T-helper 1 cell treated with Interleukin-12 subunit alpha and Interleukin-12 subunit beta and Interleukin-4 antibody, amounts not matched to agents 30 ng/mL and 1 ng/mL, for 36 hours (primary cell): Measurements from ENCODE around the gene CRIP2. TPM values are rescaled to one million over a fixed set of nuclear protein-coding genes. Genes with fewer than 3 reads are reported as not detected.

Source experiments
- intact Hi-C: fragments of 100-400 bp; cut with micrococcal nuclease; formaldehyde crosslinking; loops from one replicate; pipeline ENCODE4 v1.15.1; 2024
- total RNA-seq: library from RNA; stranded (reverse); gene quantifications from 2 replicates; pipeline ENCODE4 v1.2.3, GENCODE V29; 2022

CRIP2 gene
- total RNA-seq, 1 donor from 2014 or later, result 0.71 TPM

DNA sequence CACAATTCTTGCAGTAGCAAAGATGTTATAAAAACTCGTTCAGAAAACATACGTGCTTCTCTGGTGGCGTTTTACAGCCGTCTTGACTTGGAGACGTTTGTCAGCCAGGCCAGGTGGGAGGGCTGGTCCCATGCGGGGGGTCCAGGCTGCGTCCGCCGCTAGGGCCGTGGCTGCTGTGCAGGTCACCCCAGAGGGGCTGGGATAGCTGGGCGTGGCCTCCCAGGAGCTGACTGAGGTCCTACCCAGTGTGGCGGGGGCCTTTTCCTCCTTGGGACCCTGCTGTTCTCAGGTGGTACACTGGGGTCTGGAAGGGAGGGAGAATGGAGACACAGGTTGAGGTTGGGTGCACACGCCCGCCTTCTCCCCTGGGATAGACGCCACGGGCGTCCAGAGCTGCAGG is 29.8 kb upstream of the CRIP2 start:
- intact Hi-C loops, result no loop called here

DNA sequence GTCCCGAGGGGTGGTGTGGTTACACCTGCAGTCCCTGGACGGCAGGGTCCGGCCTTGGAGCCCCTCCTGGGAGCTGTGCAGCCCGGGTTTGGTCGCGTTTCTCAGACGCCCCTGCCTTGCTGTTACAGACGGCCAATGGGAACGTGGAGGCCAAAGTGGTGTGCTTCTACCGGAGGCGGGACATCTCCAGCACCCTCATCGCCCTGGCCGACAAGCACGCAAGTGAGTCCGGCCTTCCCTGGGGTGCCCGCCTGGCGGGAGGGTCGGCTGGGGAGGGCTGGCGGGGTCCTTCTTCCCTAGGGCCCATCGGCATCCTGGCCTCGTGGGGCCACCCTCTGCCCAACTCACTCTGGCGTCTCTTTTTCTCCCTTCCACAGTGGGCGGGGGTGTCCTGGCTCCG is 29.3 kb upstream of the CRIP2 start:
- intact Hi-C loops, result no loop called here

DNA sequence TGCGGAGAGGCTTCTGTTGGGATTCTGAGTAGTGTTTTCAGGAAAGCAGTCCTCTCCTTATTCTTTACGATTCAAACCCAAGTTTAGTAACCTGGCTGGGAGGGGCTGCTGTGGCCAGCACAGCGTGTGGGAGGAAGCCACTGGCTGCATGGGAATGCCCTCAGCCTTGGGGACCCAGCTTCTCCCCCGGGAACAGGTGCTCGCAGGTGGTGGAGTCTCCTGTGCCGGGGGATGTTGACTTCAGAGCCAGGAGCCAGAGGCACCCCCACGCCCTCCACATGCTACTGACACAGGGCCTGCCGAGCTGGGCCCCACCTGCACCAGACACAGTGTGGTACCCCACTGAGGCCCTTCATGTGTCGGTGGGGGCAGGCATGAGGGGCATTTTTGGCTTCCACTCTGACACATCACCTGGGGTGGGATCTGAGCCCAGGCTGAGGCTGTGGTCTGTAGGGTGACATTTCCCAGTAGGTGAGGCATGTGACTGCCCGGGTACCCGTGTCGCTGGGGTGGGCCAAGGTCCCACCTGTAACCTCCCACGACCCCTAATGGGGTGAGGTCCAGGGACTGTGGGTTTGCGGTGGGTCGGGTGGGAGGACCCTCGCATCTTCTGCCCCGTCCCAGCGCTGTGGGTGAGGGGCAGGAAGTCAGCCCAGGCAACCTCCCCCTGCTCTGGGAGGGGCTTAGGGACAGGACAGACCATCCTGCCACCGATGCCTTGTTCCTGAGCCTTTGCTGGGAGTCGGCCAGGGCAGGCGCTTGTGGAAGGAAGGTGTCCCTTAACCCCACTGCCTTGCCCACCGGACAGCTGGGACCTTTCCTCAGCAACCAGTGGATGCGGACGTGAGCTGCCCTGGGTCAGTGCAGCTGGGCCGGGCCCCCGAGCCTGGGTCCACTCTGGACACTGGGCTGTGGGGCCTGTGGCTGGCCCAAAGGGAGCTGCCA is 28.4 kb upstream of the CRIP2 start:
- intact Hi-C loops, result no loop called here

DNA sequence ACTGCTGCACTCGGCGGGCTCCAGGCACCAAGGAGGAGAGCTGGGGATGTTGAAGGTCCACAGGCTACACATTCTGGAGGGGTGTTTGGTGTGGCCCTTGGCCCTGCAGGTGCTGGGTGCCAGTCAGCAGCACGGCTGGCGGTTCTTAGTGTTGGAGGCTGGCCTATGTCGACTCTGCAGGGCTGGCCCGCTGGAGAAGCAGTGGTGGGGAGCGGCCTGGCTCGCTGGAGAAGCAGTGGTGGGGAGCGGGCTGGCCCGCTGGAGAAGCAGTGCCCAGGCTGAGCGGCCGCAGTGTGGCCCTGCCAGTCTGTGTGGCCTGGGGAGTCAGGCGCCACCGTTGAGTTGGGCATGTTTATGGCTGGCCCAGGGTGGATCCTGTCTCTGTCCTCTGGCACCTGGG is 27.6 kb upstream of the CRIP2 start:
- intact Hi-C loops, result no loop called here

DNA sequence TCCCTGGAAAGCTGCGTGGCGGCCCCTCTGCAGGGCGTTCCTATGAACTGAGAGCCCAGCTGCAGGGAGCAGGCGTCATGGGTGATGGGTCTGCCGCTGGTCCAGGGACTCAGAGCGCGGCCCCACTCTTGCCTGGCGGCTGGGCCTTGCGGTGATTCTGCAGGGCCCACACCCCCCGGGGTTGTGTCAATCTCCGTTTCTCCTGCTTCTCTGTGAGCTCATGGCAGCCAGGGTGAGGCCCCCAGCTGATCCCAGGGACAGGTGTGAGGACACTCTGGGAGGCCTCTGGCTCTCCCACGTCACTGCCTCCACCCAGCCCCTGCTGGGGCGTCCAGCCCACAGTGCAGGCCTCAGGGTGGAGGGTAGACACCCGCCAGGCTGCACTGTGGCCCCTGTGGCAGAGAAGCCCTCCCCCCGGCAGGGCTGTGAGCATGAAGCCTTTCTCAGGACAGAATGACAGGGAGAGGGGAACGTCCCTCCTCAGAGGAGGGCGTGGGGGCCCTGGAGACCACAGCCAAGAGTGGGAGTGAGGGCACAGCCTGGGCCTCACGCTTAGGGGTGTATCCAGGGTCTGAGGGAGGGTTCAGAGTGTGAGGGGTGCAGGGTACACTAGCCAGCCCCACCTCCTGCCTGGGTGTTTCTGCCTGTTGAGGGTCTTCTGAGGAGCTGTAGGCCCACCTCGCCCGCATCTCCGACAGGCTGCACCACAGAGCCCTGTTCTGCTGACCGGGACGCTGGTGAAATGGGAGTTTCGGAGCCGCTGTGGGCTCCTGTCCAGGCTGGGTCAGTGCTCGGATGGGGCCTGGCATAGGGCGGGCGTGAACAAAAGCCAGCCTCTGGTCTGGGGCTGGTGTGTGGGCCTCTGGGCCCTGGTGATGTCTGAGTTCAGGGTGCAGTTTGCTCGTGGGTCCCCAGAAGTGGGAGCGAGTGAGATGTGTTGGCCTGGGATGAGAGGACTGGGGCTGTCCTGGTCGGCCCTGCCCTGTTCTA is 26.7 kb upstream of the CRIP2 start:
- intact Hi-C loops, result loop anchor here (1.0 kb wide), 4 partner anchors 29 to 81 kb away; partner anchors contain the start of gene MTA1

DNA sequence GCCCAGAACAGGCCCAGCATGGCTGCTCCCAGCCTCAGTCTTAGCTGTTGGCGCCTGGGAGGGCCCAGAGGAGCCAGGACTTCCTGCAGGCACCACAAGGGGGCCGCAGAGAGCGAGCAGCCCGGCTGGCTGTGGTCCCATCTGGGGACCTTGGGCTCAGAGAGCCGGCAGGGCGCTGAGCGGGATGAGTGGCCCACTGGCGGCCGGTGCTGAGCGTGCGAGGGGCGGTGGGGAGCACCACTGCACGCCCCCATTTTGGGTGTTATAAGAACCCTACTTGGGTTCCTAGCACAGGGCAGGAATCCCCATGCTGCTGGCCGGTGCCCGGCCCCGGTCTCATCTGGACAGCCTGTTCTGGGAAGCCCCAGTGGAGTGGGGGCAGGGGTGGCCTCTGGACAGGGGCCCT is 25.9 kb upstream of the CRIP2 start:
- intact Hi-C loops, result loop anchor here (1.0 kb wide), 4 partner anchors 29 to 81 kb away; partner anchors contain the start of gene MTA1

DNA sequence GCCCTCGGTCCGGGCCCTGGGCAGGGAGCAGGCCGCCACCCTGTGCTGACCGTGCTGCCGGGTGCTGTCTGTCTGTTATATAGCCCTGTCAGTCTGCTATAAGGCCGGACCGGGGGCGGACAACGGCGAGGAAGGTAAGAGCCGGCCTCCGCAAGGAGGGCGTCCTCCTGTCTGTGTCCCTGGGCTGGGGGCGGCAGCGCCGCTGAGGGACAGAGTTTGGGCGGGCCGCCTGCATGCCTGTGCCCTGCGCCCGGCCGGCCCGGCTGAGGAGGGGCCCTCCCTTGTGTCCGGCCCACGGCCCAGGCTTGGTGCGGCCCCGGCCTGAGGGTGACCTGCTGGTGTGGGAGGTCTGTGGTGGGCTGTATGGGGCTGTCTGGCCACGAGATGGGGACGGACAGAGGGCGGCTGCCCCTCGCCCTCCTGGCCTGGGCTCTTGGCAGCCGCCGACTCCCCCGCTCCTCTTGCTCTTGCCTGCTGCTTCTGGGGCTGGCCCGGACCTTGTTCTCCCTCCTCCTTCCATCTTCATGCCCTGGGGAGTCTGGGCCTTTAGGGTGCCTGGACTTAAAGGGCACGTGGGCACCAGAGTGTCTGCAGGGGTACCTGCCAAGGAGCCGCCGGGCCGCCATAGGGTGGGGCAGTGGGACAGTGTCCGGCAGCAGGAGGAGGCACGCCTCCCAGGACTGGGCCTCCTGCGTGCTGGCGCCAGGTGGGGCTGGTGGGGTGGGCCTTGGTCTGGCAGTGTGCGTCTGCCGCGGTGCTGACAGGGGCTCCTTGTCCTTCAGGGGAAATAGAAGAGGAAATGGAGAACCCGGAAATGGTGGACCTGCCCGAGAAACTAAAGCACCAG is 25.1 kb upstream of the CRIP2 start:
- intact Hi-C loops, result no loop called here

DNA sequence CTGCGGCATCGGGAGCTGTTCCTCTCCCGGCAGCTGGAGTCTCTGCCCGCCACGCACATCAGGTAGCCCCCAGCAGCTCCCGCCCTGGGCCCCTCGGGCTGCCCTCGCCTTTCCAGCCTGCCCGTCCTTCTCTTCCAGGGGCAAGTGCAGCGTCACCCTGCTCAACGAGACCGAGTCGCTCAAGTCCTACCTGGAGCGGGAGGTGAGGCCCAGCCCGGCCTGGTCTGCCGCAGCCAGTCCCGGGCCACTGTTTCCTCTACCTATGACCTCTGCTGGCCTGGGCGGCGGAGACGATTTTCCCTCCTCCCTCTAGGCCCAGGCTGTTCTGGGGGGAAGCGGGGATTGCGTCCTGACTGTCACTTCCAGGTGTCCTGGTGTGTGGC is 24.5 kb upstream of the CRIP2 start:
- intact Hi-C loops, result no loop called here

DNA sequence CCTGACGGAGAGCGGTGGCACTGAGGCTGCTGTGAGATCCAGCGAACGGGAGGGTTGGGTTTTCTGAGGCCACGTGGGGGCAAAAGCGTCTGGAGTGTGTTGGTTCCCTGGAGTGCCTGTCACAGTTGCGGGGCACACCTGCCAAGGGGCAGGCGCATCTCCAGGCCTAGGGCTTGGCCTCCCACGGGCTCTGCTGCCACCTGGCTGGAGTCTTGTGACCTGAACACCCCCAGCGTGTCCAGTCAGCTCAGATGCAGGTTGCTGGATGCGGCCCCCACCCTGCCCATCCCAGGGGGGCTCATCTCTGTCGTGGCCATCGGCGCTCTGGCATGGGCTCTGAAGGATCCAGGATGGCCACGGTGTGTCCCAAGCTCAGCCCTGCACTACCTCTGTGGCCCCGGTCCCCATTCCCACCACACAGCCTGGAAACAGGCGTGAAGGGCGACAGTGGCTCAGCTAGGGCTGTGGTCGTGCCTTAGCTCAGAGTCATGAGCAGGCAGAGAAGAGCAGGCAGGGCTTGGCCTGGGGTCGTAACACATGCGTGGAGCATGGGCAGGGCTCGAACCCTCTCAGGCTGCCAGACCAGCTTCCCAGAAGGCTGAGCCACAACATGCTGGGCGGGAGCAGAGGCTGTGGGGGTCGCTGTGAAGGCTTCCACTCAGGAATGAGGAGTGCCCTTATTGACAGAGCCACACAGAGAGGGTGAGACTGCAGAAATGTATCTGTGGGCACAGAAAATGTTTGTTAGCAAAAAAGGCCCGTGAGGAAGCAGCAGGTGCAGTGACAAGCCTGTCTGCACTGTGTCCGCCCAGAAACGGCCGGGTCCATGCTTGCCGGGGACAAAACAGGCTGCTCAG is 23.5 kb upstream of the CRIP2 start:
- intact Hi-C loops, result no loop called here

DNA sequence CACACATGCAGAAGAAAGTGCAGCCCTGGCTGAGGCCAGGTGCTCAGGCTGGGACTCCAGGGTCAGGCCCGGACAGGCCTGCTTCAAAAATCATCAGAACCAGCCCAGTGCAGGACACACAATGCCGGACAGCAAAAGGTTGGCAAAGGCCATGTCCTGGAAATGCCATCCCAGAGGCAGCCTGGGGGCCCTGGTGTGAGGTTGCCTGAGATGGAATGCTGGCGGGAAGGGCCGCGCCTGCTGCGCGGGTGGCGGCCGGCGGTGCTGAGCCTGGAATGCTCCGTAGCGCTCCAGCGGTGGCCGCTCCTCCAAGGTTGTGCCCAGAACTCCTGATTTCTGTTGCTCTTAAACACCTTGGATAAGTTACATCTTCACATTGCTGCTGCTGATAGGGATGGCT is 21.7 kb upstream of the CRIP2 start:
- intact Hi-C loops, result no loop called here

DNA sequence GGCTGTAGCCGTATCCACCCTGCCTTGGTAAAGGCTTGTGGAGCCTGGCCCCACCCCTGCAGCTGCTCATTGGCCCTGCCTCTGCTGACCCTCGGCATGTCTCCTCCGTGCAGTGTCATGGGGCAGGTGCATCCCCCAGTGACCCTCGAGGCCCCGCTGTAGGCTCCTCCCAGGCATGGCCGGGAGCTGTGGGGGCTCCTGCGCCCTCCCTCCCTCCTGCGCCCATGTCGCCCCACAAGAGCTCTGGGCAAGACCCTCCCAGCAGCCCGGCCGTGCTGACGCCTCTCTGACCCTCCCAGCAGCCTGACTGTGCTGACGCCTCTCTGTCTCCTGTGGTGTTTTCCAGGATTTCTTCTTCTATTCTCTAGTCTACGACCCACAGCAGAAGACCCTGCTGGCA is 20.8 kb upstream of the CRIP2 start:
- intact Hi-C loops, result no loop called here

DNA sequence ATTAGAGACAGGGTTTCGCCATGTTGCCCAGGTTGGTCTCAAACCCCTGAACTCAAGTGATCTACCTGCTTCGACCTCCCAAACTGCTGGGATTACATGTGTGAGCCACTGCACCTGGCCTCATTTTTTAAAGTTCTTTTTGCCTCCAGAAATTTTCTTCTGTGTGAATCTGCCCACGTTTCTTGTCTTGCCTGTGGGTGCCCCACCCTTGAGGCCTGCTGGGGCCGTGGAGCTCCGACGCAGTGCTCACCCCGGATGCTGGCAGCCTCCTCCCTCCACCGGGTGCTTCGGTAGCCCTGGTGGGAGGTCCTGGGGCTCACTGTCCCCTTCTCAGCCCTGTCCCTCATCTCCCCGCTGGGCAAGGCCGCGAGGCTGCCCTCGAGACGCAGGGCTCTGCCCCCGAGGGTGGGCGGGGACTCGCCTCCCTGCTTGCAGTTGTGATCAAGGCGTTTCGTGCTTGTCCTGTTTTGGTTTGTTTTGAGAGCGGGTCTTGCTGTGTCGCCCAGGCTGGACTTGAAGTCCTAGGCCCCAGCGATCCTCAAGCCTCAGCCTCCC is 19.5 kb upstream of the CRIP2 start:
- intact Hi-C loops, result no loop called here

DNA sequence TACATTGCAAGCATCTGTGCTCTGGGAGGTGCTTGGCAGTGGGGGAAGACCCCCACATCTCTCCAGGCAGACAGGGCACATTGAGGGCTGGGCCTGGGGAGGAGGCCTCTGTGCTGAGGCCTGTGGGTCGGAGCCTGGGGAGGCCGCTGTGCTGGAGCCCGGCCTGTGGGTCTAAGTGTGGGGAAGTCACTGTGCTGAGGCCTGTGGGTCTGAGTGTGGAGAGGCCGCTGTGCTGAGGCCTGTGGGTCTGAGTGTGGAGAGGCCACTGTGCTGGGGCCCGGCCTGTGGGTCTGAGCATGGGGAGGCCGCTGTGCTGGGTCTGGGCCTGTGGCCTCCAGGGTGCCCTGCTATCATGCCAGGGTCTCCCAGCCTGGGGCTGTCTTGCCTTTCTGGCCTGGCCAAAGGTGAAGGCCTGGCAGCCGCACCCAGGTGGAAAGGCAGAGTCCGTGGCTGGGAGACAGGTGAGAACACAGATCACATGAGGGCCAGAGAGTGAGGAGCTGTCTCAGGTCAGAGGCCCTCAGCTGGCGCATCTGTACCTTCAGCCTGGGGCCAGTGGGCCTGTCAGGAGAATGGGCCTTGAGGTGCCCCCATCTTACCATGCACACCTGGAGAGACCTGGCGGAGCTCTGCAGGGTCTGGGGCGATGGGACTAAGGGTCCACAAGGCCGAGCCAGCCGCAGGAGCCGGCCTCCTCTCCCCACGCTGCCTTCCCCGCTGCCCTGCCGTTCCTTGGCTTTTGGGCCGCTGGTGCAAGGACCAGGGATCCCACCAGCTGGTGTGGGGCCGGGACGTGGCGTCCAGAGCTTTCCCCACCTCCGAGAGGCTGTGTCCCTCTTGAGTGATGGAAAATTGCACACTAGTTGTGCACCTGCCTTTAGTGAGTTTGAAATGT is 18.6 kb upstream of the CRIP2 start:
- intact Hi-C loops, result no loop called here

DNA sequence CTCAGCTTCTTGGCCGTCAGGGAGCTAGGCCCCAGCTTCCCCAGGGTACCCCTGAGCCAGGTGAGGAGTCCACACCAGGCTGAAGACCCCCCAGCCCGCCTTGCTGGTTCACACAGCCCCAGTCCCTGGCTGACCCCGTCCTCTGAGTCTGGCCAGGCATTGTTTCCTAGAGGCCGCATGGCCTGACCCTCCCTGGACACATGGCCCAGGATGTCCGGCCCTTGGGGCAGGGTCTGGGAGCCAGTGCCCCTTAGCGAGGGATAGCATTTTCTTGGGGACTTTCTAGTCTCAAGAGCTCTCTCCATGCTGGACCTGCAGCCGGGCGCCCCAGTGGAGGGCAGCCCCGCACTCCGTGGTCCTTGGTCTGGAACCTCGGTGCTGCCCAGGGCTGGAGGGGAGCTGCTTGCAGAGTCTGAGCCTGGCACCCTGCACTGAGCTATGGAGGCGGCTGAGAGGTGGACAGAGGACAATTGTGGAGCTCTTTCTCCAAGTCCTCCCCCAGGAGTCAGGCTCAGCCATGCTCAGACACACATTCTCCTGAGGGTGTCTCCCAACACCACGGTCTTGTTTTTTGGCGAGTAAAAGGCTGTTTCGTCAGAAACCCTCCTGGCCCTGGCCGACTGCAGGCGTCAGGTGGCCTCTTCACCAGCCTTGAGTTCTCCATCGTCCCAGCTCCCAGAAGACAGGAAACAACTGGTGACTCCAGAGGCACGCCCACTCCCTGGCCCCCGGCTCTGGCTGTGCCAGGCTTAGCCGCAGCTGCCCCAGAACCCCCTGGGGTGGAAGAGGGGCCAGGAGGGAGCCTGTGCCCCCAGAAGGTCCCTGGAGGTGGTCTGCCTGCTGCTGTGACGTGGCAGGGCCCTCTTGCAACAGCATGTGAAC is 17.6 kb upstream of the CRIP2 start:
- intact Hi-C loops, result no loop called here

DNA sequence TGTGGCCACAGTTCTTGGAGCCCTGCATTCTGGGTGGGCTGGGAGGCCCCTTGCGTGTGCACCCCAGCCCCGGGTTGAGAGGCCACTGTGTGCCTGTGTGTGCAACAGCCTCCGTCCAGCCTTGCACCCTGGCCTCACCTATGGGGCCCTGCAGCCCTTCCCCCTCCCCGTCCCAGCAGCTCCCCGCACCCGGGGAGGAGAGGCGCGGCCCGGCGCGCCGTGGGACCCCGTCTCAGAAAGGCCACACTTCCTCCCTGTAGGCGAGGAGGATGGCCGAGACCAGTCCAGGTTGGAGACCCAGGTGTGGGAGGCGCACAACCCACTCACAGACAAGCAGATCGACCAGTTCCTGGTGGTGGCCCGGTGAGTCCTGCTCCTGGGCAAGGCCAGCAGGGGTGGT is 16.6 kb upstream of the CRIP2 start:
- intact Hi-C loops, result no loop called here

DNA sequence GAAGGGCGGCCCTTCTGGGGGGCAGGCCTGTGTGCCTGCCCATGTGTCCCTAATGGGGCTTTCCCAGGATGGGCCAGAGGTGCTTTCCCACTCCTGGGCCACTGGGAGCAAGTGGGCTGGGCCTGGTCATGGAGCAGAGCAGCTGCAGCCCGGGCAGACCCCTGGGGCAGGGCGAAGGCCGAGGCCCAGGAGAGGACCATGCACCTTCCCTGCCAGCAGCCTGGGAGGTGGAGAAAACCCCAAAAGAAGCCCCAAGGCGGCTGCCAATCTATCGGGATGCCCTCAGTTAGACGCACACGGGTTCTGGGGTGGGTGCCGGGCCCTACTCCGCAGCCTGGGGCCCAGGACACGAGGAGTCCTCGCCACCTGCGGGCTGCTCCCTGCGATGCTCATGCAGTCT is 16.1 kb upstream of the CRIP2 start:
- intact Hi-C loops, result no loop called here

DNA sequence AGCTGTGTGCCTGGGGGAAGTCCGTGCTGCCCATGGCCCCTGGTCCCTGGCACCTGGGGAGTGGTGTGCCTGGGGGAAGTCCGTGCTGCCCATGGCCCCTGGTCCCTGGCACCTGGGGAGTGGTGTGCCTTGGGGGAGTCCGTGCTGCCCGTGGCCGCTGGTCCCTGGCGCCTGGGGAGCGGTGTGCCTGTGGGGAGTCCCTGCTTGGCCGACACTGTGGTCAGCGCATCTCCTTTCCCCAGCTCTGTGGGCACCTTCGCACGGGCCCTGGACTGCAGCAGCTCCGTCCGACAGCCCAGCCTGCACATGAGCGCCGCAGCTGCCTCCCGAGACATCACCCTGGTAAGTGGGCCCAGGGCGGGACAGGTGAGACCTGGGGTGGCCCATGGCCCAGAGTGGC is 14.5 kb upstream of the CRIP2 start:
- intact Hi-C loops, result no loop called here

DNA sequence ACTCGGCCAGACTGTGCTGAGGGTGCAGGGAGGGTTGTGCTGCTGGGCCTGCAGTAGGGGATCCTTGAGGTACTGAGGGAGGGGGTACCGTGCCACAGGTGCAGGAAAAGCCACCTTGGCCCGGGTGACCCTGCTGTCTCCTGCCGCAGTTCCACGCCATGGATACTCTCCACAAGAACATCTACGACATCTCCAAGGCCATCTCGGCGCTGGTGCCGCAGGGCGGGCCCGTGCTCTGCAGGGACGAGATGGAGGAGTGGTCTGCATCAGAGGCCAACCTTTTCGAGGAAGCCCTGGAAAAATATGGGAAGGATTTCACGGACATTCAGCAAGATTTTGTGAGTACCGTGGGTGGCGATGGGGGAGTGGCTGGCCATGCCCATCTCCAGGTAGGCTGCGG is 14.0 kb upstream of the CRIP2 start:
- intact Hi-C loops, result no loop called here
